GM18505 (cell line): Measurements from ENCODE around the gene ZC3H12A.
A peak's percentile ranks its signal among the peaks of the same experiment; 100 is the strongest.

Experiments used
- ATAC-seq: cut with Tn5 transposase; IDR thresholded peaks from one replicate; pipeline ENCODE4 v1.9.1; 2021; ENCODE audit not compliant: unreplicated experiment
- POLR2A ChIP-seq: IDR thresholded peaks from 4 replicates; pipeline ENCODE4 v1.6.1; 2011; ENCODE audit warnings: borderline replicate concordance; ENCODE audit not compliant: insufficient read depth, insufficient read length; ENCODE audit errors: extremely low read depth

ZC3H12A gene

GRCh38 chr1:37478890-37479254 lies 4.5 kb downstream of the ZC3H12A start:
- no peak for TF ChIP-seq POLR2A
- no peak for ATAC-seq

- TF ChIP-seq POLR2A = peak; percentile 69
- ATAC-seq = peak; percentile 37
These were observed 5.1 kb downstream of the ZC3H12A start for GRCh38 chr1:37479255-37480124.

- TF ChIP-seq POLR2A = no peak
These were observed 5.7 kb downstream of the ZC3H12A start for GRCh38 chr1:37480125-37480466.

GRCh38 chr1:37480581-37481288 lies 6.4 kb downstream of the ZC3H12A start:
- TF ChIP-seq POLR2A = no peak
- ATAC-seq = no peak

More at GRCh38 chr1:37480125-37480466, 5.7 kb downstream of the ZC3H12A start:
- ATAC-seq = no peak

- TF ChIP-seq POLR2A = peak; percentile 32
- ATAC-seq = no peak
These were observed 7.1 kb downstream of the ZC3H12A start for GRCh38 chr1:37481289-37482003.

- no peak for ATAC-seq
- no peak for TF ChIP-seq POLR2A
These were observed 7.8 kb downstream of the ZC3H12A start for GRCh38 chr1:37482004-37482785.

DNA sequence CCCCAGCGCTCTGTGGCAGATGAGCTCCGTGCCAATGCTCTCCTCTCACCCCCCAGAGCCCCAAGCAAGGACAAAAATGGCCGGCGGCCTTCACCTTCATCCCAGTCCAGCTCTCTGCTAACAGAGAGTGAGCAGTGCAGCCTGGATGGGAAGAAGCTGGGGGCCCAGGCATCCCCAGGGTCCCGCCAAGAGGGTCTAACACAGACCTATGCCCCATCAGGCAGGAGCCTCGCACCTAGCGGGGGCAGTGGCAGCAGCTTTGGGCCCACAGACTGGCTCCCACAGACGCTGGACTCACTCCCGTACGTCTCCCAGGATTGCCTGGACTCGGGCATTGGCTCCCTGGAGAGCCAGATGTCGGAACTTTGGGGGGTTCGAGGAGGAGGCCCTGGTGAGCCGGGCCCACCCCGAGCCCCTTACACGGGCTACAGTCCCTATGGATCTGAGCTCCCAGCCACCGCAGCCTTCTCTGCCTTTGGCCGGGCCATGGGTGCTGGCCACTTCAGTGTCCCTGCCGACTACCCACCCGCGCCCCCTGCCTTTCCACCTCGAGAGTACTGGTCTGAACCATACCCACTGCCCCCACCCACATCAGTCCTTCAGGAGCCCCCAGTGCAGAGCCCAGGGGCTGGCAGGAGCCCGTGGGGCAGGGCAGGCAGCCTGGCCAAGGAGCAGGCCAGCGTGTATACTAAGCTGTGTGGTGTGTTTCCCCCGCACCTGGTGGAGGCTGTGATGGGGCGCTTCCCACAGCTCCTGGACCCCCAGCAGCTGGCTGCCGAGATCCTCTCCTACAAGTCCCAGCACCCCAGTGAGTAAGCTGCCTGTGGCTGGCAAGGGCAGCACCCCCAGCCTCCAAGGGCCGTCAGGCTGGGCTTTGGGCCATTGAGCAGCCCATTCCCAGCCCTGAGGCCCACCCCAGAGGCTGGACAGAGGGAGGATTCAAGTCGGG lies 8.7 kb downstream of the ZC3H12A start:
- no peak for TF ChIP-seq POLR2A
- no peak for ATAC-seq

- ATAC-seq = no peak
These were observed 9.4 kb downstream of the ZC3H12A start for GRCh38 chr1:37483785-37484184.

GRCh38 chr1:37484325-37485051 lies 10.1 kb downstream of the ZC3H12A start:
- TF ChIP-seq POLR2A = no peak
- ATAC-seq = no peak

More at GRCh38 chr1:37483785-37484184, 9.4 kb downstream of the ZC3H12A start:
- peak; percentile 16 for TF ChIP-seq POLR2A

DNA sequence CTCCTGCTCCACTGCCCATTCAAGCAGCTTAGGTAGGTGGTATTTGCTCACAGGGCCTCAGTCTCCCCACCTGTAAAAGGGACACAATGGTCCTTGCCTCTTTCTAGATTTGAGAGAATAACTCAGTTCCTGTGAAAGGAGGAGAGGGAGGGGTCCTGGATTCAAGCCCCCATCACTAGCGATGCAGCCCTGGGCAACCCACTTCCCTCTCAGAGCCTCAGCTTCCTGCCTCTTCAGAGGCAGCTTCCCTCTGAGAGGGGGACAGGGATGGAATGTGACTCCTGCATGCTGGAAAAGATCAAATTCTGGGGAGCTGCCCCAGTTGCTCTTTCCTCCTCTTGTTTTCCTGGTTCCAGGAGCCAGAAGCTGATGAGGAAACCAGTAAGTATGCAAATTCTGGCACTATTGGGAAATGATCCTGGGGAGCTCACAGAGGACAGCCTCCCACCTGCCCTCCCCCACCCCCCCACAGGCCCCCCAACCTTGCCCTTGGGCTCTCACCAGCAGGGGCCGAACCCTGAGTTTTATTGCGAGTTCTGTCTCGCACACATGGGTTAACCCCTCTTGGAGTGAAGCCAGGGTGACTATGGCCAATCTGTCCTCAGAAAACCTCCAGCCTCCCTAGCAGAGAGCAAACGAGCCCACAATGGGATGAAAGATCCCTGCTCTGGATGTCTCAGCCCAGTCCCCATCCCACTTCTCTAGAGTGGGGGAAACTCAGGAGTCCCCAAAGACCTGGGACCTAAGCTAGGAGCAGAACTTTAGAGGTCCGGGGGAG lies 11.7 kb downstream of the ZC3H12A start:
- TF ChIP-seq POLR2A = no peak
- ATAC-seq = no peak
